Measurements from ENCODE around the gene DSCAM. TPM values are rescaled to one million over a fixed set of nuclear protein-coding genes. Genes with fewer than 3 reads are reported as not detected.

The DSCAM gene
- total and polyA plus RNA-seq, 2 experiments from 2014 or later, result 0.07 TPM; not detected in 1

DNA sequence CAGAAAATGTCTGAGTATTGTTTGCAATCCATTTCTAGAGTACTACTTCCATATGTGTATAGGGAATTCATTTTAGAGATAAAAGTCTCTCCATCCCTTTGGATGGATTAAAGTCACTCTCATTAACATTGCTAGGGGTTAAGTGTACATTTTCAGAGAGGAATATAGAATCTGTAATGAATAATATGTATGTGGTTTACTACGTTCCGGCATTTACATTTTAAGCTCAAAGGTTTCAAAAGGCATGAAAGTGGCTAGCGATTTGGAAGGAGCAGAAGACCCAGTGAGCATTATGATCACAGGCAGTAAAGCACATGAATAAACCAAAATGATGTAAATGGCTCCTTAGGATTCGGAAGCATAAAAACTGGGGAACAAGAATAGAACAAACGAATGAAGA is 123.0 kb downstream of the DSCAM start:
- Histone ChIP-seq H3K4me2 (no peak overlapping the region), H2AFZ (no peak overlapping the region), H3K9me2 (ENCODE audit: insufficient read depth) (no peaks in the 10 kb centered on the region), H3K36me3 (ENCODE audit: insufficient read depth) (no peaks in the 10 kb centered on the region), H3K4me3 (no peak overlapping the region), H3K27me3 (ENCODE audit: insufficient read depth) (no peaks in the 10 kb centered on the region), H3K27ac (ENCODE audit: low read depth) (no peak overlapping the region), H4K20me1 (replicated peaks; ENCODE audit: insufficient read depth) (no peaks in the 10 kb centered on the region), H3K79me2 (replicated peaks; ENCODE audit: insufficient read depth) (no peaks in the 10 kb centered on the region), H3K4me1 (ENCODE audit: insufficient read depth) (no peaks in the 10 kb centered on the region), H3F3A (replicated peaks; ENCODE audit: low read depth) (no peaks in the 10 kb centered on the region)
- TF ChIP-seq JUNB (IDR thresholded peaks at IDR 0.05; ENCODE audit: unreplicated experiment) (no peak), EZH2phosphoT487 (IDR thresholded peaks at IDR 0.05; ENCODE audit: unreplicated experiment) (no peak), EZH2 (IDR thresholded peaks at IDR 0.05; ENCODE audit: low read depth, unreplicated experiment) (no peak)
- TF ChIP-seq, protein P1, sequence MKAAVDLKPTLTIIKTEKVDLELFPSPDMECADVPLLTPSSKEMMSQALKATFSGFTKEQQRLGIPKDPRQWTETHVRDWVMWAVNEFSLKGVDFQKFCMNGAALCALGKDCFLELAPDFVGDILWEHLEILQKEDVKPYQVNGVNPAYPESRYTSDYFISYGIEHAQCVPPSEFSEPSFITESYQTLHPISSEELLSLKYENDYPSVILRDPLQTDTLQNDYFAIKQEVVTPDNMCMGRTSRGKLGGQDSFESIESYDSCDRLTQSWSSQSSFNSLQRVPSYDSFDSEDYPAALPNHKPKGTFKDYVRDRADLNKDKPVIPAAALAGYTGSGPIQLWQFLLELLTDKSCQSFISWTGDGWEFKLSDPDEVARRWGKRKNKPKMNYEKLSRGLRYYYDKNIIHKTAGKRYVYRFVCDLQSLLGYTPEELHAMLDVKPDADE (IDR thresholded peaks at IDR 0.05), result no peak
- Mint-ChIP-seq H3K9me3 (peaks cover 82% of the 10 kb centered on the region), H3K27ac (no peak overlapping the region), H3K4me1 (peaks cover 5% of the 10 kb centered on the region; the same call in 2 of the 3 replicates), H3K27me3 (ENCODE audit: insufficient read depth, low read depth, poor library complexity) (peaks cover 3% of the 10 kb centered on the region), H3K36me3 (ENCODE audit: low read depth) (peaks cover 25% of the 10 kb centered on the region; the same call in 2 of the 3 replicates), H3K4me3 (no peak overlapping the region)
- DNase-seq (ENCODE audit: low spot score) (no peak), ATAC-seq (no peak)

- no peaks in the 10 kb centered on the region for H3K27me3 ChIP-seq (ENCODE audit: insufficient read depth)
- no peaks in the 10 kb centered on the region for H3F3A ChIP-seq (replicated peaks; ENCODE audit: low read depth)
- no peak overlapping the region for H3K4me2 ChIP-seq
- ATAC-seq (no peak), DNase-seq (ENCODE audit: low spot score) (no peak)
- H3K27me3 Mint-ChIP-seq (ENCODE audit: insufficient read depth, low read depth, poor library complexity), result peaks cover 3% of the 10 kb centered on the region
- peaks cover 81% of the 10 kb centered on the region for H3K9me3 Mint-ChIP-seq
- H2AFZ ChIP-seq, result no peak overlapping the region
- no peaks in the 10 kb centered on the region for H4K20me1 ChIP-seq (replicated peaks; ENCODE audit: insufficient read depth)
- peaks cover 27% of the 10 kb centered on the region for H3K36me3 Mint-ChIP-seq (ENCODE audit: low read depth)
- H3K27ac Mint-ChIP-seq, result no peak overlapping the region
- no peak overlapping the region for H3K4me3 Mint-ChIP-seq
- peaks cover 5% of the 10 kb centered on the region; the same call in 2 of the 3 replicates for H3K4me1 Mint-ChIP-seq
- H3K79me2 ChIP-seq (replicated peaks; ENCODE audit: insufficient read depth), result no peaks in the 10 kb centered on the region
- no peaks in the 10 kb centered on the region for H3K4me1 ChIP-seq (ENCODE audit: insufficient read depth)
- H3K4me3 ChIP-seq, result no peak overlapping the region
- H3K9me2 ChIP-seq (ENCODE audit: insufficient read depth), result no peaks in the 10 kb centered on the region
- H3K36me3 ChIP-seq (ENCODE audit: insufficient read depth), result no peaks in the 10 kb centered on the region
- no peak overlapping the region for H3K27ac ChIP-seq (ENCODE audit: low read depth)
- no peak for TF ChIP-seq STAT1 (IDR thresholded peaks at IDR 0.05; ENCODE audit: unreplicated experiment)
- no peak for TF ChIP-seq ZNF331 (CRISPR knock-in tag; IDR thresholded peaks at IDR 0.05; ENCODE audit: low read depth)
- no peak for TF ChIP-seq REST (IDR thresholded peaks at IDR 0.05; ENCODE audit: unreplicated experiment)
- no peak for TF ChIP-seq CREB1 (CRISPR knock-in tag; IDR thresholded peaks at IDR 0.05; ENCODE audit: low read depth)
- no peak for TF ChIP-seq POLR2AphosphoS5 (IDR thresholded peaks at IDR 0.05; ENCODE audit: low read depth)
- no peak for TF ChIP-seq NANOG (IDR thresholded peaks at IDR 0.05; ENCODE audit: borderline replicate concordance)
- TF ChIP-seq, protein P2, sequence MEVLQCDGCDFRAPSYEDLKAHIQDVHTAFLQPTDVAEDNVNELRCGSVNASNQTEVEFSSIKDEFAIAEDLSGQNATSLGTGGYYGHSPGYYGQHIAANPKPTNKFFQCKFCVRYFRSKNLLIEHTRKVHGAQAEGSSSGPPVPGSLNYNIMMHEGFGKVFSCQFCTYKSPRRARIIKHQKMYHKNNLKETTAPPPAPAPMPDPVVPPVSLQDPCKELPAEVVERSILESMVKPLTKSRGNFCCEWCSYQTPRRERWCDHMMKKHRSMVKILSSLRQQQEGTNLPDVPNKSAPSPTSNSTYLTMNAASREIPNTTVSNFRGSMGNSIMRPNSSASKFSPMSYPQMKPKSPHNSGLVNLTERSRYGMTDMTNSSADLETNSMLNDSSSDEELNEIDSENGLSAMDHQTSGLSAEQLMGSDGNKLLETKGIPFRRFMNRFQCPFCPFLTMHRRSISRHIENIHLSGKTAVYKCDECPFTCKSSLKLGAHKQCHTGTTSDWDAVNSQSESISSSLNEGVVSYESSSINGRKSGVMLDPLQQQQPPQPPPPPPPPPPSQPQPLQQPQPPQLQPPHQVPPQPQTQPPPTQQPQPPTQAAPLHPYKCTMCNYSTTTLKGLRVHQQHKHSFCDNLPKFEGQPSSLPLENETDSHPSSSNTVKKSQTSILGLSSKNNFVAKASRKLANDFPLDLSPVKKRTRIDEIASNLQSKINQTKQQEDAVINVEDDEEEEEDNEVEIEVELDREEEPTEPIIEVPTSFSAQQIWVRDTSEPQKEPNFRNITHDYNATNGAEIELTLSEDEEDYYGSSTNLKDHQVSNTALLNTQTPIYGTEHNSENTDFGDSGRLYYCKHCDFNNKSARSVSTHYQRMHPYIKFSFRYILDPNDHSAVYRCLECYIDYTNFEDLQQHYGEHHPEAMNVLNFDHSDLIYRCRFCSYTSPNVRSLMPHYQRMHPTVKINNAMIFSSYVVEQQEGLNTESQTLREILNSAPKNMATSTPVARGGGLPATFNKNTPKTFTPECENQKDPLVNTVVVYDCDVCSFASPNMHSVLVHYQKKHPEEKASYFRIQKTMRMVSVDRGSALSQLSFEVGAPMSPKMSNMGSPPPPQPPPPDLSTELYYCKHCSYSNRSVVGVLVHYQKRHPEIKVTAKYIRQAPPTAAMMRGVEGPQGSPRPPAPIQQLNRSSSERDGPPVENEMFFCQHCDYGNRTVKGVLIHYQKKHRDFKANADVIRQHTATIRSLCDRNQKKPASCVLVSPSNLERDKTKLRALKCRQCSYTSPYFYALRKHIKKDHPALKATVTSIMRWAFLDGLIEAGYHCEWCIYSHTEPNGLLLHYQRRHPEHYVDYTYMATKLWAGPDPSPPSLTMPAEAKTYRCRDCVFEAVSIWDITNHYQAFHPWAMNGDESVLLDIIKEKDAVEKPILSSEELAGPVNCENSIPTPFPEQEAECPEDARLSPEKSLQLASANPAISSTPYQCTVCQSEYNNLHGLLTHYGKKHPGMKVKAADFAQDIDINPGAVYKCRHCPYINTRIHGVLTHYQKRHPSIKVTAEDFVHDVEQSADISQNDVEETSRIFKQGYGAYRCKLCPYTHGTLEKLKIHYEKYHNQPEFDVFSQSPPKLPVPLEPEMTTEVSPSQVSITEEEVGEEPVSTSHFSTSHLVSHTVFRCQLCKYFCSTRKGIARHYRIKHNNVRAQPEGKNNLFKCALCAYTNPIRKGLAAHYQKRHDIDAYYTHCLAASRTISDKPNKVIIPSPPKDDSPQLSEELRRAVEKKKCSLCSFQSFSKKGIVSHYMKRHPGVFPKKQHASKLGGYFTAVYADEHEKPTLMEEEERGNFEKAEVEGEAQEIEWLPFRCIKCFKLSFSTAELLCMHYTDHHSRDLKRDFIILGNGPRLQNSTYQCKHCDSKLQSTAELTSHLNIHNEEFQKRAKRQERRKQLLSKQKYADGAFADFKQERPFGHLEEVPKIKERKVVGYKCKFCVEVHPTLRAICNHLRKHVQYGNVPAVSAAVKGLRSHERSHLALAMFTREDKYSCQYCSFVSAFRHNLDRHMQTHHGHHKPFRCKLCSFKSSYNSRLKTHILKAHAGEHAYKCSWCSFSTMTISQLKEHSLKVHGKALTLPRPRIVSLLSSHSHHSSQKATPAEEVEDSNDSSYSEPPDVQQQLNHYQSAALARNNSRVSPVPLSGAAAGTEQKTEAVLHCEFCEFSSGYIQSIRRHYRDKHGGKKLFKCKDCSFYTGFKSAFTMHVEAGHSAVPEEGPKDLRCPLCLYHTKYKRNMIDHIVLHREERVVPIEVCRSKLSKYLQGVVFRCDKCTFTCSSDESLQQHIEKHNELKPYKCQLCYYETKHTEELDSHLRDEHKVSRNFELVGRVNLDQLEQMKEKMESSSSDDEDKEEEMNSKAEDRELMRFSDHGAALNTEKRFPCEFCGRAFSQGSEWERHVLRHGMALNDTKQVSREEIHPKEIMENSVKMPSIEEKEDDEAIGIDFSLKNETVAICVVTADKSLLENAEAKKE (CRISPR knock-in tag; IDR thresholded peaks at IDR 0.05), result no peak
- TF ChIP-seq ZNF114 (CRISPR knock-in tag; IDR thresholded peaks at IDR 0.05), result no peak
- no peak for TF ChIP-seq EZH2 (IDR thresholded peaks at IDR 0.05; ENCODE audit: low read depth, unreplicated experiment)
Observed at GRCh38 chr21:40723317-40723716, 123.6 kb downstream of the DSCAM start.

Measured in GM23338 (cell line).